HEK293 (cell line): ENCODE results near the gene IL11.

ENCODE experiments used
- CTCF ChIA-PET: fragments of 350-600 bp; formaldehyde crosslinking; extraction: SDS; loops from one replicate; lab custom pipeline; 2021; ENCODE audit warnings: antibody characterized with exemption; lab: Yijun Ruan, JAX
- POLR2A ChIA-PET: fragments of 300-600 bp; formaldehyde crosslinking; extraction: SDS; loops from one replicate; lab custom pipeline; 2020; ENCODE audit warnings: antibody characterized with exemption, inconsistent platforms; lab: Yijun Ruan, JAX
- H3K27ac ChIP-seq: fragments of 200-500 bp; sonication (Bioruptor generic); 2 replicates; pipeline ENCODE4 v1.5.1; 2014; ENCODE audit warnings: low read depth, low read length, control low read depth, inconsistent platforms; ENCODE audit errors: extremely low read depth
- H3K36me3 ChIP-seq, 2 experiments: fragments of 200-500 bp in 1 of 2; sonication (Bioruptor generic) in 1 of 2; 1 replicate in 1 of 2; 2 replicates in 1 of 2; pipeline ENCODE4 v1.5.1; 2014 to 2017; ENCODE audit warnings: inconsistent platforms in 2 of 2, low read length in 2 of 2; ENCODE audit not compliant: control insufficient read depth in 2 of 2, insufficient read depth in 1 of 2
- H3K4me1 ChIP-seq: fragments of 200-500 bp; sonication (Bioruptor generic); 2 replicates; pipeline ENCODE4 v1.5.1; 2014; ENCODE audit warnings: mild to moderate bottlenecking, low read length, inconsistent platforms; ENCODE audit not compliant: control insufficient read depth, insufficient read depth
- H3K4me3 ChIP-seq: 2 replicates; pipeline ENCODE4 v1.5.1; 2011; ENCODE audit warnings: low read depth, mild to moderate bottlenecking, control low read depth, low read length, moderate library complexity
- H3K9me3 ChIP-seq: fragments of 200-500 bp; sonication (Bioruptor generic); 2 replicates; pipeline ENCODE4 v1.5.1; 2014; ENCODE audit warnings: low read depth, low read length, inconsistent platforms; ENCODE audit not compliant: control insufficient read depth, insufficient read depth
- GLIS2 ChIP-seq: fragments of 450-650 bp; formaldehyde crosslinking; IDR thresholded peaks from 2 replicates; pipeline ENCODE4 v1.5.1; 2016; ENCODE audit warnings: missing biosample characterization, missing genetic modification characterization
- KLF8 ChIP-seq: fragments of 450-650 bp; formaldehyde crosslinking; IDR thresholded peaks from 2 replicates; pipeline ENCODE4 v1.5.1; 2016; ENCODE audit warnings: missing biosample characterization, missing genetic modification characterization
- PRDM1 ChIP-seq: fragments of 450-650 bp; formaldehyde crosslinking; IDR thresholded peaks from 2 replicates; pipeline ENCODE4; 2016; ENCODE audit warnings: missing biosample characterization, missing genetic modification characterization
- SP2 ChIP-seq: fragments of 450-650 bp; formaldehyde crosslinking; IDR thresholded peaks from 2 replicates; pipeline ENCODE4 v1.5.1; 2016; ENCODE audit warnings: missing biosample characterization, missing genetic modification characterization
- ZBTB17 ChIP-seq: fragments of 450-650 bp; formaldehyde crosslinking; IDR thresholded peaks from 2 replicates; pipeline ENCODE4 v1.5.1; 2016; ENCODE audit warnings: missing biosample characterization, missing genetic modification characterization
- ZIC2 ChIP-seq: fragments of 450-650 bp; formaldehyde crosslinking; IDR thresholded peaks from 2 replicates; pipeline ENCODE4 v1.5.1; 2016; ENCODE audit warnings: missing biosample characterization, missing genetic modification characterization
- ZNF19 ChIP-seq: fragments of 450-650 bp; formaldehyde crosslinking; IDR thresholded peaks from 2 replicates; pipeline ENCODE4; 2016; ENCODE audit warnings: missing biosample characterization, missing genetic modification characterization, low read depth
- ZNF214 ChIP-seq: fragments of 450-650 bp; formaldehyde crosslinking; IDR thresholded peaks from 2 replicates; pipeline ENCODE4 v1.5.1; 2017; ENCODE audit warnings: missing biosample characterization, mild to moderate bottlenecking, missing genetic modification characterization, borderline replicate concordance
- ZNF24 ChIP-seq: fragments of 450-650 bp; formaldehyde crosslinking; IDR thresholded peaks from 2 replicates; pipeline ENCODE4 v1.5.1; 2016; ENCODE audit warnings: missing biosample characterization, missing genetic modification characterization
- ZNF324 ChIP-seq: fragments of 450-650 bp; formaldehyde crosslinking; IDR thresholded peaks from 2 replicates; pipeline ENCODE4 v1.5.1; 2016; ENCODE audit warnings: missing biosample characterization, missing genetic modification characterization
- ZNF341 ChIP-seq: fragments of 450-650 bp; formaldehyde crosslinking; IDR thresholded peaks from 2 replicates; pipeline ENCODE4; 2016; ENCODE audit warnings: low read depth, missing biosample characterization, missing genetic modification characterization
- ZNF366 ChIP-seq: fragments of 450-650 bp; formaldehyde crosslinking; conservative IDR thresholded peaks from 2 replicates; pipeline ENCODE4 v1.5.1; 2016; ENCODE audit warnings: missing biosample characterization, missing genetic modification characterization
- ZNF433 ChIP-seq: fragments of 450-650 bp; formaldehyde crosslinking; IDR thresholded peaks from 2 replicates; pipeline ENCODE4 v1.5.1; 2016; ENCODE audit warnings: missing biosample characterization, missing genetic modification characterization, low read depth
- ZNF521 ChIP-seq: fragments of 450-650 bp; formaldehyde crosslinking; IDR thresholded peaks from 2 replicates; pipeline ENCODE4 v1.5.1; 2017; ENCODE audit warnings: missing biosample characterization, mild to moderate bottlenecking, missing genetic modification characterization
- ZNF596 ChIP-seq: fragments of 450-650 bp; IDR thresholded peaks from 2 replicates; pipeline ENCODE4 v1.5.0; 2018; ENCODE audit warnings: missing biosample characterization, mild to moderate bottlenecking, missing genetic modification characterization, moderate library complexity
- ZNF664 ChIP-seq: fragments of 450-650 bp; formaldehyde crosslinking; IDR thresholded peaks from 2 replicates; pipeline ENCODE4 v1.5.1; 2016; ENCODE audit warnings: missing biosample characterization, missing genetic modification characterization
- ZNF76 ChIP-seq: fragments of 450-650 bp; formaldehyde crosslinking; IDR thresholded peaks from 2 replicates; pipeline ENCODE4; 2016; ENCODE audit warnings: low read depth, missing biosample characterization, missing genetic modification characterization, borderline replicate concordance
- ZNF785 ChIP-seq: fragments of 450-650 bp; formaldehyde crosslinking; IDR thresholded peaks from 2 replicates; pipeline ENCODE4 v1.5.1; 2016; ENCODE audit warnings: missing biosample characterization, missing genetic modification characterization
- ZNF830 ChIP-seq: fragments of 450-650 bp; IDR thresholded peaks from 2 replicates; pipeline ENCODE4 v1.5.0; 2018; ENCODE audit warnings: missing biosample characterization, missing genetic modification characterization, low read depth, mild to moderate bottlenecking, moderate library complexity
- ZXDB ChIP-seq: fragments of 450-650 bp; formaldehyde crosslinking; IDR thresholded peaks from 2 replicates; pipeline ENCODE4 v1.5.1; 2016; ENCODE audit warnings: missing biosample characterization, missing genetic modification characterization
- TF ChIP-seq, protein P1 (sequence below): fragments of 450-650 bp; formaldehyde crosslinking; IDR thresholded peaks from 2 replicates; pipeline ENCODE4 v1.5.1; 2016; ENCODE audit warnings: missing biosample characterization, missing genetic modification characterization
- TF ChIP-seq, protein P2 (sequence below): fragments of 450-650 bp; formaldehyde crosslinking; IDR thresholded peaks from 2 replicates; pipeline ENCODE4 v1.5.1; 2016; ENCODE audit warnings: missing biosample characterization, missing genetic modification characterization
- TF ChIP-seq, protein P3 (sequence below): fragments of 450-650 bp; formaldehyde crosslinking; IDR thresholded peaks from 2 replicates; pipeline ENCODE4 v1.5.1; 2016; ENCODE audit warnings: missing biosample characterization, missing genetic modification characterization

IL11 gene

DNA sequence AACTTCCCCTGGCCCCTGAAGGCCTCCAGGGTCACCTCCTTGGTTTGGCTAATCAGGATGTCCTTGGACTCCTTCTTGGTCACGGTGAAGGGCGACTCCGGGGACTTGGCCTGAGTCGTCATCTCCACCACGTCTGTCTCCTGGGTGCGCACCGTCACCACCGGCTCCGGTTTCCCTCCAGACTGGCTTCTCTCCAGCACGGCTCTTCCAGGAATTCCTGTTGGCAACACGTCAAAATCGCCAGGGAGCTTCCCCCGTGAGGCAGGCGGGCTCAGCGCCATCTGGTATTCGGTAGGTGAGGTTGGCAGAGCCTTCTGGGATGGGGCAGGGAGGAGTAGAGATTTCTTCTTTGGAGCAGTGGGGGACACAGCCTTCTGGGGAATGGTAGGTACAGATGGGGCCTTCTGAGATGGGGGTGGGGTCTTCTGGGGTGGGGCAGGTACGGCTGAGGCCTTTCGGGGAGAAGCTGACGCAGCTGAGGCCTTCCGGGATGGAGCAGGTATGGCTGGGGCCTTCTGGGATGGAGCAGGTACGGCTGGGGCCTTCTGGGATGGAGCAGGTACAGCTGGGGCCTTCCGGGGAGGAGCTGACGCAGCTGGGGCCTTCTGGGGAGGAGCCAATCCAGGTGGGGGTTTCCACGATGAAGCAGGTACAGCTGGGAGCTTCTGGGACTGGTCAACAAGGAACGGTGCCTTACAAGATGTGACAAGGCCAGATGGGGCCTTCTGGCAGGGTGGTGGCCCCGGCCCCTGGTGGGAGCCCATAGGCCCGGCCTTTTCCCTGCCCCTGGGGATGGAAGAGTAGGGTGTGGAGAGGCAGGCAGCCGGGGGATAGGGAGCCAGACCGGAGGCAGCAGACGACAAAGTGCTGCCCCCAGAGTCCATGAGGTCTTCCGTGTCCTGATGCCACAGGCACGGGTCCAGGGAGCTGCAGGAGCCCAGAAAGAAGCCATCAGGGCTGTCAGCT is 11.0 kb downstream of the IL11 start:
- no peak overlapping the region for H3K4me3 ChIP-seq
- no peak overlapping the region for H3K27ac ChIP-seq
- H3K4me1 ChIP-seq: 0 out of 2 replicates have a peak, but pooled peaks cover 1% of the 10 kb centered on the region
- H3K9me3 ChIP-seq: no peaks in the 10 kb centered on the region
- H3K36me3 ChIP-seq: no peaks in the 10 kb centered on the region
- CTCF ChIA-PET: interaction anchor here (1.2 kb wide), 1 partner anchor 13 kb away, joined by 3 read pairs; no protein-coding TSS in a partner anchor
- TF ChIP-seq SP2 (tag by site-specific recombination) (peak; percentile 13; the same call in 1 of the 2 replicates), ZNF596 (tag by site-specific recombination) (no peak)
- POLR2A ChIA-PET: interaction anchor here (1.1 to 1.4 kb wide), 2 partner anchors 13 to 20 kb away, joined by 4 to 5 read pairs; partner anchors contain the start of gene KMT5C

DNA sequence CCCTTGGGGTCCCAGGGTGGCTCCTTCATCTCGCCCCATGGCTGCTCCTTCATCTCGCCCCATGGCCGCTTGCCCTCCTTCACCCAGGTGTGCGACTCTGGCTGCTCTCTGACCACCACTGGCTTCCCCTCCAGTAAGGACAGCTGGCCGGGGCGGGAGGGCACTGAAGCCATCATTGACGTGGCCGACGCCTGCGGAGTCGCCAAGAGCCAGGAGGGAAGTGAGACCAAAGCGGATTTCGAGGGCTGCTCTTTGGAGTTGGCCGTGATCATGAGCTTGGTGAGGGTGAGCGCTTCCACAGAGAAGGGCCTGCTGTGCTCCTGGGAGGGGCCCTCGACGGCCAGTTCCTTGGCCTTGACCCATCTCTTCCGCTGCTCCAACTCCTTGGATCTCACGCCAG is 11.8 kb downstream of the IL11 start:
- H3K27ac ChIP-seq: no peak overlapping the region
- no peak overlapping the region for H3K4me3 ChIP-seq
- no peaks in the 10 kb centered on the region for H3K36me3 ChIP-seq
- no peaks in the 10 kb centered on the region for H3K9me3 ChIP-seq
- CTCF ChIA-PET: interaction anchor here (1.2 kb wide), 1 partner anchor 13 kb away, joined by 3 read pairs; no protein-coding TSS in a partner anchor
- TF ChIP-seq ZNF24 (tag by site-specific recombination): no peak
- no peak for TF ChIP-seq ZNF830 (tag by site-specific recombination)
- no peak for TF ChIP-seq ZNF521 (tag by site-specific recombination)
- POLR2A ChIA-PET: no interaction called here
- peaks cover 5% of the 10 kb centered on the region; the same call in 1 of the 2 replicates for H3K4me1 ChIP-seq

DNA sequence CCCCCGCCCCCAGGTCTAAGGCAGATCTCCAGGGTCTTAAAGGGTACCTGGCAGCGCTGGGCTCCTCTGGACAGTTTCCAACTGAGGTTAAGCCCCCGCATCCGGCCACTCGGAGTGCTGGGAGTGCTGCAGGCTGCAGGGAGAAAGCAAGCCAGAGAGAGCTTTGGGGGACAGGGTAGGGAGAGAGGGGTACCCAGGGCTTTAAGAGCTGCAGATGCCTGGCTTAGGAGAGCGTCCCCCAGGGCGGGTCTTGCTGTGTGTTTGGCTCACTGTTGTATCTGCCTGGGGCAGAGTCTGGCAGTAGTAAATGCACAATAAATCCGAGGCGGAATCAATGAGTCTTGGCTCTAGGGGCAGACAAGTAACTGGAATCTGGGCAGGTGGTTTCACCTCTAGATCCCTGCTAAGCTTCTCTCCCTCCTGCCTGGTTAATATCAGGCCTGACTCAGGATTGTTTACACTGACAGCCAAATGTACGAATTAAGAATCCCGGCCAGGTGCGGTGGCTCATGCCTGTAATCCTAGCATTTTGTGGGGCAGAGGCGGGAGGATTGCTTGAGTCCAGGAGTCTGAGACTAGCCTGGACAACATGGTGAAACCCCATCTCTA is 14.9 kb downstream of the IL11 start:
- POLR2A ChIA-PET: interaction anchor here (0.7 to 1.8 kb wide), 3 partner anchors 10 to 16 kb away, joined by 4 to 8 read pairs (median 4); partner anchors contain the start of genes IL11 and KMT5C
- Histone ChIP-seq H3K4me1 (peaks cover 8% of the 10 kb centered on the region; the same call in 1 of the 2 replicates), H3K9me3 (no peaks in the 10 kb centered on the region), H3K27ac (no peak overlapping the region), H3K4me3 (no peak overlapping the region), H3K36me3 (no peaks in the 10 kb centered on the region)
- CTCF ChIA-PET: interaction anchor here (0.6 to 1.6 kb wide), 4 partner anchors 16 to 145 kb away, joined by 3 to 4 read pairs (median 3); partner anchors contain the start of gene KMT5C
- TF ChIP-seq ZXDB (tag by site-specific recombination) (no peak), GLIS2 (tag by site-specific recombination) (no peak), ZNF324 (tag by site-specific recombination) (no peak), ZNF366 (tag by site-specific recombination) (no peak), KLF8 (tag by site-specific recombination) (peak; percentile 23; the same call in 1 of the 2 replicates), ZNF76 (tag by site-specific recombination) (no peak), ZNF341 (tag by site-specific recombination) (no peak), PRDM1 (0 out of 2 replicates have a peak, but pooled peaks have one; percentile 13), ZNF785 (tag by site-specific recombination) (no peak), ZIC2 (tag by site-specific recombination) (no peak), ZNF664 (tag by site-specific recombination) (peak; percentile 98), ZNF433 (no peak), ZBTB17 (tag by site-specific recombination) (peak; percentile 73), ZNF19 (no peak), ZNF214 (tag by site-specific recombination) (no peak)
- TF ChIP-seq, protein P1, sequence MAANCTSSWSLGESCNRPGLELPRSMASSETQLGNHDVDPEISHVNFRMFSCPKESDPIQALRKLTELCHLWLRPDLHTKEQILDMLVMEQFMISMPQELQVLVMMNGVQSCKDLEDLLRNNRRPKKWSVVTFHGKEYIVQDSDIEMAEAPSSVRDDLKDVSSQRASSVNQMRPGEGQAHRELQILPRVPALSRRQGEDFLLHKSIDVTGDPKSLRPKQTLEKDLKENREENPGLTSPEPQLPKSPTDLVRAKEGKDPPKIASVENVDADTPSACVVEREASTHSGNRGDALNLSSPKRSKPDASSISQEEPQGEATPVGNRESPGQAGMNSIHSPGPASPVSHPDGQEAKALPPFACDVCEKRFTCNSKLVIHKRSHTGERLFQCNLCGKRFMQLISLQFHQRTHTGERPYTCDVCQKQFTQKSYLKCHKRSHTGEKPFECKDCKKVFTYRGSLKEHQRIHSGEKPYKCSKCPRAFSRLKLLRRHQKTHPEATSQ (tag by site-specific recombination): no peak
- TF ChIP-seq, protein P2, sequence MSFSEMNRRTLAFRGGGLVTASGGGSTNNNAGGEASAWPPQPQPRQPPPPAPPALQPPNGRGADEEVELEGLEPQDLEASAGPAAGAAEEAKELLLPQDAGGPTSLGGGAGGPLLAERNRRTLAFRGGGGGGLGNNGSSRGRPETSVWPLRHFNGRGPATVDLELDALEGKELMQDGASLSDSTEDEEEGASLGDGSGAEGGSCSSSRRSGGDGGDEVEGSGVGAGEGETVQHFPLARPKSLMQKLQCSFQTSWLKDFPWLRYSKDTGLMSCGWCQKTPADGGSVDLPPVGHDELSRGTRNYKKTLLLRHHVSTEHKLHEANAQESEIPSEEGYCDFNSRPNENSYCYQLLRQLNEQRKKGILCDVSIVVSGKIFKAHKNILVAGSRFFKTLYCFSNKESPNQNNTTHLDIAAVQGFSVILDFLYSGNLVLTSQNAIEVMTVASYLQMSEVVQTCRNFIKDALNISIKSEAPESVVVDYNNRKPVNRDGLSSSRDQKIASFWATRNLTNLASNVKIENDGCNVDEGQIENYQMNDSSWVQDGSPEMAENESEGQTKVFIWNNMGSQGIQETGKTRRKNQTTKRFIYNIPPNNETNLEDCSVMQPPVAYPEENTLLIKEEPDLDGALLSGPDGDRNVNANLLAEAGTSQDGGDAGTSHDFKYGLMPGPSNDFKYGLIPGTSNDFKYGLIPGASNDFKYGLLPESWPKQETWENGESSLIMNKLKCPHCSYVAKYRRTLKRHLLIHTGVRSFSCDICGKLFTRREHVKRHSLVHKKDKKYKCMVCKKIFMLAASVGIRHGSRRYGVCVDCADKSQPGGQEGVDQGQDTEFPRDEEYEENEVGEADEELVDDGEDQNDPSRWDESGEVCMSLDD: 0 out of 2 replicates have a peak, but pooled peaks have one; percentile 16
- TF ChIP-seq, protein P3, sequence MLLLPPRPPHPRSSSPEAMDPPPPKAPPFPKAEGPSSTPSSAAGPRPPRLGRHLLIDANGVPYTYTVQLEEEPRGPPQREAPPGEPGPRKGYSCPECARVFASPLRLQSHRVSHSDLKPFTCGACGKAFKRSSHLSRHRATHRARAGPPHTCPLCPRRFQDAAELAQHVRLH (tag by site-specific recombination): no peak
